Esophagus (tissue), 2 donors: Measurements from ENCODE around the gene RPIA. TPM values are rescaled to one million over a fixed set of nuclear protein-coding genes. Genes with fewer than 3 reads are reported as not detected.
"Not testable (repeated sequence)": the region's sequence is repeated elsewhere in the genome, so short reads cannot be mapped to it uniquely, and the experiment has no call there.

ENCODE experiments used
- H3K27ac ChIP-seq, 2 donors: one replicate each; pipeline ENCODE4 v1.5.1; 2013; ENCODE audit warnings: low read depth in 2 of 2, mild to moderate bottlenecking in 2 of 2, inconsistent platforms in 1 of 2, low read length in 1 of 2, moderate library complexity in 1 of 2
- H3K27me3 ChIP-seq, 2 donors: one replicate each; pipeline ENCODE4 v1.6.1; 2013; ENCODE audit warnings: low read length in 2 of 2, control low read depth in 1 of 2, mild to moderate bottlenecking in 1 of 2; ENCODE audit not compliant: insufficient read depth in 2 of 2, control insufficient read depth in 1 of 2
- H3K36me3 ChIP-seq, 2 donors: one replicate each; pipeline ENCODE4 v1.6.1; 2013; ENCODE audit warnings: low read length in 1 of 2; ENCODE audit not compliant: control insufficient read depth in 2 of 2, insufficient read depth in 2 of 2
- H3K4me1 ChIP-seq, 2 donors: one replicate each; pipeline ENCODE4 v1.6.1; 2013; ENCODE audit warnings: low read length in 1 of 2; ENCODE audit not compliant: control insufficient read depth in 2 of 2, insufficient read depth in 2 of 2
- H3K4me3 ChIP-seq, 2 donors: one replicate each; pipeline ENCODE4 v1.5.1; 2013; ENCODE audit warnings: low read length in 2 of 2, mild to moderate bottlenecking in 2 of 2, low read depth in 1 of 2, moderate library complexity in 1 of 2
- H3K9me3 ChIP-seq, 2 donors: one replicate each; pipeline ENCODE4 v1.6.1; 2013; ENCODE audit warnings: mild to moderate bottlenecking in 2 of 2, low read depth in 1 of 2, low read length in 1 of 2, moderate library complexity in 1 of 2; ENCODE audit not compliant: control insufficient read depth in 2 of 2, insufficient read depth in 1 of 2
- WGBS, 2 donors: extraction: QIAGEN DNeasy Blood & Tissue Kit; methylation state at CpG; one replicate each; pipeline ENCODE4 v1.1.7; 2013; 5-methylcytosine and 5-hydroxymethylcytosine counted together
- polyA plus RNA-seq, 2 donors: library from polyadenylated mRNA; stranded (reverse); fragments of 200-250 nt; gene quantifications; one replicate each; pipeline ENCODE4 v1.2.3, GENCODE V29; 2013
- donor health status: healthy with polysubstance abuse.
- donor health status: Bipolar disorder and iron deficiency.

The RPIA gene
- polyA plus RNA-seq, 2 donors: 18.9 to 20.1 TPM

- not testable (repeated sequence) for H3K27me3 ChIP-seq, H3K4me1 ChIP-seq, H3K36me3 ChIP-seq, H3K27ac ChIP-seq, H3K4me3 ChIP-seq, H3K9me3 ChIP-seq
- WGBS, 2 donors: 93 to 95% methylated on average over 2 of the region's 2 CpGs
These were observed 97.7 kb downstream of the RPIA start for GRCh38 chr2:88789213-88789612.

DNA sequence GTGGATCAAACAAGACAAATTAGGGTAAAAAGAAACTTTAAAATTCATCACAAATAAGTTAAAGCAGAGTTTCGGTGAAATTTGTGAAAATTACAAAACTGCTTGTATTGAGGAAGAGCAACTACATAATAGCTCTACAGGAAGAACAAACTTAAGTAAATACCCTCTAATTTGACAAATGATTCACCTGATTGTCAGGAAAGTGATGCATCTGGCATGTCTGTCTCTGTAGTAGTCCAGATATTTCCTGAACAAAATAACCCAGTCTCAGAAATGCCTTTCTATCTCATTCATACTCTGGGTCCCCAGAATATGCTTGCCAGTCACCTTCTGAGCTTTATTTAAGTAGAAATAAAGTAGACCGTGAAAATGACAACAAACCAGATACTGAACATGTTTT lies 104.5 kb downstream of the RPIA start:
- H3K4me3 ChIP-seq, H3K27ac ChIP-seq, H3K9me3 ChIP-seq, H3K27me3 ChIP-seq, H3K4me1 ChIP-seq, H3K36me3 ChIP-seq: not testable (repeated sequence)
- WGBS, 2 donors: 73 to 76% methylated on average over 2 of the region's 2 CpGs

DNA sequence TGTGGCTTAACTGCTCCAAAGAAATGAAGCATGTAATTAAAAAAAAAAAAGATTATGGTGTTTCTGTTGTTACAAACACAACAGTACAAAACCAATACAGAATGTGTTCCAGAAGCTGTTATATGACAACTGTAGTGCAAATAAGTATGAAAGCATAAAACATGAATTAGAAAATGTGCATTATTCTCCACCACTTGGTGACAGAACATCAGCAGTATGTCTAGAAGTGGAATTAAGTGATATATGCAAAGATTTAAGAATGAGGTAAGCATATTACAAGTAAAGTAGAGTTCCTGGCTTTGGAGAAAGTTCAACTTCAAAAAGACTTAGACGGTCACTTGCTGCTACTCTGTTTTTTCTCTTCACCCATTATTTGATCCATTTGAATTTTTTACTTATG lies 105.0 kb downstream of the RPIA start:
- H3K9me3 ChIP-seq, H3K4me3 ChIP-seq, H3K27me3 ChIP-seq, H3K4me1 ChIP-seq, H3K36me3 ChIP-seq, H3K27ac ChIP-seq: not testable (repeated sequence)
- 78 to 82% methylated on average over 1 of the region's 1 CpG for WGBS, 2 donors

- H3K4me3 ChIP-seq, H3K27me3 ChIP-seq, H3K9me3 ChIP-seq, H3K27ac ChIP-seq, H3K4me1 ChIP-seq, H3K36me3 ChIP-seq: not testable (repeated sequence)
- 57 to 71% methylated on average over 1 of the region's 1 CpG for WGBS, 2 donors
These were observed 105.7 kb downstream of the RPIA start for GRCh38 chr2:88797164-88797563.

Other genes with a start within 250 kb of the RPIA start
- not detected for gene FOXI3, start 239.0 kb upstream of the RPIA start, polyA plus RNA-seq
- 1 to 10 TPM; 2.5 to 5.7 TPM for gene EIF2AK3, start 64.2 kb upstream of the RPIA start, polyA plus RNA-seq